ENCODE data around the gene DCP1A. TPM values are rescaled to one million over a fixed set of nuclear protein-coding genes. Genes with fewer than 3 reads are reported as not detected.

DCP1A gene
- total and polyA plus RNA-seq, 2 of the 13 experiments (the other 11 are each of a cell fraction or from before 2014, with no cell fraction given), result 14.2 to 41.2 TPM

DNA sequence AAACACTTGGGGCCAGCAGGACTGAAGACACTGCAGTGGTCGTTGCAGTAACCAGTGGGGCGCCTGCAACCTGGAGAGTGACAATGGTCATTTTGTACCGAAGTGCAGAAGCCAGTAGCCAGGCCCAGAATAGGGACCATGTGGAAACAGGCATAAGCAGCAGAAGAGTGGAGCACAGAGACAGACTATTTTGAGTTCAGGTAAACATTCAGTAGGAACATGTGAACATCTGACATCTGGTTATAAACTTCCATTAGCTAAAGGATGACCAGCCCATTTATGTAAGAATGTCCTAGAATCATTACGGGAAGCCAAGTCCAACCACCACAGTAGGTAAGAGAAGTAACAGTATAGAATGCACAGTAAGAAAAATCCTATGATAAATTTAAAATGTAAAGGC, 59.1 kb downstream of the DCP1A start (continued):
- TF ChIP-seq ZMAT5 (CRISPR knock-in tag; IDR thresholded peaks at IDR 0.05; ENCODE audit: borderline replicate concordance, low read depth), result no peak
- TF ChIP-seq ZNF121 (CRISPR knock-in tag; IDR thresholded peaks at IDR 0.05), result no peak
- no peak for TF ChIP-seq ZNF17 (CRISPR knock-in tag; IDR thresholded peaks at IDR 0.05)
- TF ChIP-seq ZNF619 (CRISPR knock-in tag; IDR thresholded peaks at IDR 0.05), result no peak
- no peak for TF ChIP-seq MAF1 (CRISPR knock-in tag; IDR thresholded peaks at IDR 0.05; ENCODE audit: borderline replicate concordance)
- TF ChIP-seq ZNF3 (CRISPR knock-in tag; IDR thresholded peaks at IDR 0.05), result no peak

GRCh38 chr3:53287131-53287629, 60.2 kb downstream of the DCP1A start:
- H3K4me2 ChIP-seq (ENCODE audit: low read depth, low read length), result no peak overlapping the region
- no peak for DNase-seq (ENCODE audit: low spot score)
- POLR2A ChIA-PET, result no interaction called here
- no peaks in the 10 kb centered on the region for H3K4me1 ChIP-seq (ENCODE audit: insufficient read depth, low read length)
- WGBS (ENCODE audit: low lambda C conversion rate), result 100% methylated on average over 4 of the region's 4 CpGs
- intact Hi-C loops (cut with micrococcal nuclease; ENCODE audit: unreplicated experiment), result no loop called here
- no peaks in the 10 kb centered on the region for H3K27me3 ChIP-seq (ENCODE audit: control insufficient read depth in 1 of 2, insufficient read depth in 2 of 2, low read length in 2 of 2)
- H4K20me1 ChIP-seq (ENCODE audit: insufficient read depth, low read length), result no peaks in the 10 kb centered on the region
- H3K9ac ChIP-seq (ENCODE audit: insufficient read depth, low read depth, low read length), result no peak overlapping the region
- in situ Hi-C loops (cut with HindIII; ENCODE audit: extremely low pct_ligation_motif_present, low pct_unique_long_range_greater_than_20kb), result no loop called here
- TF ChIP-seq ZNF205 (CRISPR knock-in tag; IDR thresholded peaks at IDR 0.05) (no peak), ATF5 (CRISPR knock-in tag; IDR thresholded peaks at IDR 0.05; ENCODE audit: low read depth) (no peak), ZNF605 (CRISPR knock-in tag; IDR thresholded peaks at IDR 0.05) (no peak), GABPB1 (CRISPR knock-in tag; IDR thresholded peaks at IDR 0.05) (no peak), NFRKB (IDR thresholded peaks at IDR 0.05) (no peak), WIZ (CRISPR knock-in tag; IDR thresholded peaks at IDR 0.05) (no peak), SRSF4 (IDR thresholded peaks at IDR 0.05; ENCODE audit: low read depth, low read length, poor library complexity, severe bottlenecking) (no peak), MAFG (CRISPR knock-in tag; IDR thresholded peaks at IDR 0.05) (no peak), CEBPG (CRISPR knock-in tag; IDR thresholded peaks at IDR 0.05) (no peak), KLF16 (CRISPR knock-in tag; IDR thresholded peaks at IDR 0.05) (no peak), ZFYVE20 (CRISPR knock-in tag; IDR thresholded peaks at IDR 0.05; ENCODE audit: borderline replicate concordance, low read depth) (no peak), ETS1 (CRISPR knock-in tag; IDR thresholded peaks at IDR 0.05) (no peak), ZNF232 (CRISPR knock-in tag; IDR thresholded peaks at IDR 0.05; ENCODE audit: borderline replicate concordance) (no peak), KLF15 (CRISPR knock-in tag; IDR thresholded peaks at IDR 0.05; ENCODE audit: borderline replicate concordance) (no peak), RAD21 (CRISPR knock-in tag; IDR thresholded peaks at IDR 0.05) (no peak)
- TF ChIP-seq, protein P1, sequence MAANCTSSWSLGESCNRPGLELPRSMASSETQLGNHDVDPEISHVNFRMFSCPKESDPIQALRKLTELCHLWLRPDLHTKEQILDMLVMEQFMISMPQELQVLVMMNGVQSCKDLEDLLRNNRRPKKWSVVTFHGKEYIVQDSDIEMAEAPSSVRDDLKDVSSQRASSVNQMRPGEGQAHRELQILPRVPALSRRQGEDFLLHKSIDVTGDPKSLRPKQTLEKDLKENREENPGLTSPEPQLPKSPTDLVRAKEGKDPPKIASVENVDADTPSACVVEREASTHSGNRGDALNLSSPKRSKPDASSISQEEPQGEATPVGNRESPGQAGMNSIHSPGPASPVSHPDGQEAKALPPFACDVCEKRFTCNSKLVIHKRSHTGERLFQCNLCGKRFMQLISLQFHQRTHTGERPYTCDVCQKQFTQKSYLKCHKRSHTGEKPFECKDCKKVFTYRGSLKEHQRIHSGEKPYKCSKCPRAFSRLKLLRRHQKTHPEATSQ (CRISPR knock-in tag; IDR thresholded peaks at IDR 0.05; ENCODE audit: borderline replicate concordance), result no peak
- TSS peak; percentile 12 for BruUV-seq (replicated peaks)
- no peak overlapping the region for H2AFZ ChIP-seq (ENCODE audit: low read length)
- peaks cover 14 to 63% of the 10 kb centered on the region in 2 experiments for H3K36me3 ChIP-seq (replicated peaks in 1 of 2; ENCODE audit: control insufficient read depth in 1 of 2, insufficient read depth in 2 of 2, low read length in 2 of 2)
- no peaks in the 10 kb centered on the region for H3K9me3 ChIP-seq (ENCODE audit: low read length)
- CTCF ChIA-PET (ENCODE audit: low intra/inter-chr PET ratio, low total read pairs), result no interaction called here
- FAIRE-seq, result no peak
- no peak for ATAC-seq
- no peak overlapping the region for H3K4me3 ChIP-seq (replicated peaks in 1 of 3; ENCODE audit: insufficient read depth in 1 of 3, low read depth in 2 of 3, low read length in 3 of 3)
- no peak overlapping the region for H3K27ac ChIP-seq (ENCODE audit: extremely low read length, insufficient read depth, low read length)
- H3K79me2 ChIP-seq (ENCODE audit: insufficient read depth, low read length), result no peaks in the 10 kb centered on the region
